Adrenal gland (tissue), 5 donors: ENCODE measurements around the gene ABHD12B.

Experiments used
- CTCF ChIP-seq, 6 experiments: fragments of 450-650 bp in 4 of 6; fragments of 200-600 bp in 2 of 6; sonication (generic) in 1 of 6; IDR thresholded peaks; 1 replicate in 5 of 6; 2 replicates in 1 of 6; pipeline versions ENCODE4 v1.5.1 to v1.8.0; 2016 to 2021; ENCODE audit warnings: antibody characterized with exemption in 6 of 6, mild to moderate bottlenecking in 2 of 6, moderate library complexity in 1 of 6
- POLR2A ChIP-seq, 2 donors: fragments of 450-650 bp; IDR thresholded peaks; one replicate each; pipeline ENCODE4 v1.6.1; 2017; ENCODE audit warnings: antibody characterized with exemption in 2 of 2, mild to moderate bottlenecking in 2 of 2, moderate library complexity in 1 of 2
- donor health status: DM: no; HTN: no; CAD: no.

- TF ChIP-seq POLR2A (IDR thresholded peaks at IDR 0.05) = no peak
- no peak for TF ChIP-seq CTCF (IDR thresholded peaks at IDR 0.05)
Observed at GRCh38 chr14:50946234-50946935, 74.5 kb downstream of the ABHD12B start.
